Non-pigmented ciliary epithelial cell (primary cell): ENCODE results near the gene KRTAP4-2.
"Not testable (repeated sequence)": the region's sequence is repeated elsewhere in the genome, so short reads cannot be mapped to it uniquely, and the experiment has no call there.

Source experiments
- DNase-seq: peaks from one replicate; pipeline ENCODE4 v3.0.0-alpha.2; 2010; ENCODE audit warnings: low read depth

Gene KRTAP4-2

DNA sequence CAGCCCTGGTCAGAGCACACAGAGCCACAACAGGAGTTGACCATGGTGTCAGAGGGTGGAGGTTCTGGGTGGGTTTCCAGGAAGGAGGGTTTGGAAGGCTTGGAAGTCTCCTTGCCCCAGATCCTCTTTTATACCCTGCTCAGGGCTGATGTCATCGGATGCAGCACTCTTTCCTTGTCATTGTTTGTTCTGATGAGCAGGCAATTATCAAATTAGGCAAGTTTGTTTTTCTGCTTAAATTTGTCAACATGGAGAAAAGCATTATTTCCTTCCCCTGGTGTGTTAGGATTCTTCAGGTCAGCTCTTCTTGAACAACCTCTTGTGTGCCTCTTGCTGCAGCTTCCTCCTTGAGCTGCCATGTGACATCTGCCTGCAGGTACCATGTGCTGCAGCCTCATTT is 17.4 kb downstream of the KRTAP4-2 start, which contains the start of gene KRTAP4-4:
TSS of gene KRTAP4-4 (minus strand) at position 101 of the 400 bp plus-strand sequence. CDS start at position 44, 57 bp downstream.
- no peak for DNase-seq

DNA sequence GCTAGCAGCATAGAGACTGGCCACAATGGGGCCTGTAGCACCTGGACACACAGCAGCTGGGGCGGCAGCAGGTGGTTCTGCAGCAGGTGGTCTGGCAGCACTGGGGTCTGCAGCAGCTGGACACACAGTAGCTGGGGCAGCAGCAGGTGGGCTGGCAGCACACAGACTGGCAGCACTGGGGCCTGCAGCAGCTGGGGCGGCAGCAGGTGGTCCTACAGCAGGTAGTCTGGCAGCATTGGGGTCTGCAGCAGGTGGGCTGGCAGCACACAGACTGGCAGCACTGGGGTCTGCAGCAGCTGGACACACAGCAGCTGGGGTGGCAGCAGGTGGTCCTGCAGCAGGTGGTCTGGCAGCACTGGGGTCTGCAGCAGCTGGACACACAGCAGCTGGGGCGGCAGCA is 17.8 kb downstream of the KRTAP4-2 start:
- DNase-seq: not testable (repeated sequence)

DNA sequence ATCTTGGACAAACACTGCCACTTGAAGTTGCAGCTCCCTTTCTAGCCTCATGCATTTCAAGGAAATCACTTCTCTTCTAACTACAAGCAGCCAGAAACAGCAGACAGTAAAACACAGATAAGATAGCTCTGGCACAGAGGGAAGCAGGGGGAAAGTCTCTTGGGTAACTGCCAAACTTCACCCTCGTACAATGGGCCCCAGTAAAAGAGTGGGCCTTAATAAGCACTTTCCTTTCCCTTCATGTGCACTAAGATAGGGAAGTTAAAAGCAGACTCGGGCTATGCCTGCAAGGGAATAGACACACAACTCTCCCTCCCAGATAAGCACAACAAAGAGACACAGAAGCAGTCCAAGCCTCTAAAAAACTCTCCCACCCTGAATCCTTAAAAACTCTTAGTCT is 24.2 kb downstream of the KRTAP4-2 start:
- no peak for DNase-seq

DNA sequence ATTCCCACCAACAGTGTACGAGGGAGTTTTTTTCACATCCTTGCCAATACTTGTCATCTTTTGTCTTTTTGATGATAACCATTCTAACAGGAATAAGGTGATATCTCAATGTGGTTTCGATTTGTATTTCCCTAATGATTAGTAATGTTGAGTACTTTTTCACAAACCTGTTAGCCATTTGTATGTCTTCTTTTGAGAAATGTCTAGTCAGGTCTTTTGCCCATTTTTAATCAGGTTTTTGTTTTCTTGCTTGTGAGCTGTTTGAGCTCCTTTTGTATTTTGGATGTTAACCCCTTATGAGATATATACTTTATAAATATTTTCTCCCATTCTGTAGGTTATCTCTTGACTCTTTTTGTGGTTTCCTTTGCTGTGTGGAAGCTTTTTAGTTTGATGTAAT is 26.5 kb downstream of the KRTAP4-2 start:
- DNase-seq: no peak

DNA sequence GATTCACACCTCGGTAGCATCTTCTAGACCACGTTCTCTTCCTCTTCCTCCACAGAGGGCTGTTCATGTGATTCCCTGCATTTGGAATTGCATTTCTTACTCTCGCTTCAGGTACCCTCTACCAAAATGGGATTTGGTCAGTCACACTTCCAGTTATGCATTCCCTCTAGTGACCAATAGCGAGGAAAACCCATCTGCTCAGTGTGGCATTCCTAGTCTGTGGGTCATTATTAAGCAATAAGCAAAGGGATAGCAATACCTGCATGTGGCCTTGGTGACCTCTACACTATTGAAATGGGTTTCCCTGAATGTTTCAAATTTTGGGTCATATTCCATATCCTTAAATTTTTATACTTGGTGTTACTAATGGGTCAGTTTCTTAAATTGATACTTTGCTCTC is 28.0 kb downstream of the KRTAP4-2 start:
- DNase-seq: no peak

DNA sequence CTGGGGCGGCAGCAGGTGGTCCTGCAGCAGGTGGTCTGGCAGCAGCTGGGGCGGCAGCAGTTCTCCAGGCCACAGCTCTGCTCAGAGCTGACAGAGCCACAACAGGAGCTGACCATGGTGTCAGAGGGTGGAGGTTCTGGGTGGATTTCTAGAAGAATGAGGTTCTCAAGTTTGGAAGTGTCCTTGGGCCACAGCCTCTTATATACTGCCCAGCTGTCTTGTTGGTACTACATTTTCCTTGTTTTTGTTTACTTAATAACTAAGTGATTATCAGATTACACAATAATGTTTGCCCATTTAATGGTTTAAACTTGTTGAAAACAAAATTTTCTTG is 28.4 kb downstream of the KRTAP4-2 start, which contains the start of gene KRTAP4-5:
TSS of gene KRTAP4-5 (minus strand) at position 174 of the 334 bp plus-strand sequence. CDS start at position 116, 58 bp downstream.
- no peak for DNase-seq

DNA sequence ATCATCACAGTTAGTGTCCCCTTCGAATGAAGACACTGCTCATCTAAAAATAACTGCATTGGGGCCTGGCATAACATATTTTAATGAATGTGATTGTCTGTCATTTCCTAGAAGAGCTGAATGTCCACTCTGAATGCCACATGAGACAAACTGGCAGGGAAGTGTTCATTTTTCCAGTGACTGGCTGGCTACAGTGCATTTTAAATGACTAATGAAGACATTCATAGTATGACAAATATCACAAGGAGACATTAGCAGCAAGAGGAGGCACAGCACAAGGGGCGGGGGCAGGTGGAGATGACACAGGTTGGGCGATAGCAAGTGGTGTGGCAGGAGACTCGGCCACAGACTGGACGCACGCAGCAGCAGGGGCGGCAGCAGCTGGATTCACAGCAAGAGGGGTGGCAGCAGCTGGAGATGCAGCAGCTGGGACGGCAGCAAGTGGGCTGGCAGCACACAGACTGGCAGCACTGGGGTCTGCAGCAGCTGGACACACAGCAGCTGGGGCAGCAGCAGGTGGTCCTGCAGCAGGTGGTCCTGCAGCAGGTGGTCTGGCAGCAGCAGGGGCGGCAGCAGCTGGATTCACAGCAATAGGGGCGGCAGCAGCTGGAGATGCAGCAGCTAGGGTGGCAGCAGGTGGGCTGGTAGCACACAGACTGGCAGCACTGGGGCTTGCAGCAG is 28.9 kb downstream of the KRTAP4-2 start:
- not testable (repeated sequence) for DNase-seq

DNA sequence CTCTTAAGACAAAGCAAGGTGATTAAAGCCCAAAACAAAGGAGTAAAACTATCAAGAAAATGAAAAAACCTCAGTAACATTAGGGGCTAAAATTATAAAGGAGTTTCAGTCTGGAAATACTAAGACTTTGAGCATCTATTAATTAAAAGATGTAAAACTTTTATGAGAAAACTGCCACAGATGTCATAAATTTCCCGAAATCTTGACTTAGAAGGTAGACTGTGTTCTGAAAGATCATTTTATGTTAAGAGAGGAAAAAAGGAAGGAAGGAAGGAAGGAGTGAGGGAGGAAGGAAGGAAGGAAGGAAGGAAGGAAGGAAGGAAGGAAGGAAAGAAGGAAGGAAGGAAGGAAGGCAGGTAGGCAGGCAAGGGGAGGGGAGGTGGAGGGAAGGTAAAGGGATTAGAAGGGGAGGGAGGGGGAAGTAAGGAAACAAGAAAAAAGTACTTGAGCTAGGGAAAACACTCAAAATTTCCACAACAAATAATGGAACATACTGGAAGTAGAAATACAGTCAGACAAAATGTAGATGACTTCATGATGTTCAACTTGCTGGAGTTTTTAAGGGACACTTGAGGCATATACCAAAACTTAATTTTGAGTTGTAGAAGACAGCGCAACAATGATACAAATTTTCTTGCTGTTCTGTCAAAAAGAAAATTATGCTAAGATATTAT is 30.4 kb downstream of the KRTAP4-2 start:
- no peak for DNase-seq

DNA sequence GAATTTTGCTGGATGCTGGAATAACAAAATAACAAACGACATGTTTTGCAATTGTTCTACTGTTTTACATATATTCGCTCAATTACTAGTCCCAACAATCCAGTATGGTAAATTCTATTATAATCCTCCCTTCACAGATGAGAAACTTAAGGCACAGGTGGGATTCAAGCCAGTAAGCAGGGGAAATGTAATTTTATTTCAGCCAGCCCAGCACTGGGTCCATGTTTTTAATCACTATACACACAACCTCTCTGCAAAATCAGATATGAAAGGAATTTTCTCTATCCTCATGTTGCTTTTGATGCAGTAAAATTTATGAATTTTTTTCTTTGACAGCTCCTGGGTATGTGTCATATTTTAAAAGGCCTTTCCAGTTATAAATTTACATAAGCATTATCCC is 32.8 kb downstream of the KRTAP4-2 start:
- DNase-seq: no peak

DNA sequence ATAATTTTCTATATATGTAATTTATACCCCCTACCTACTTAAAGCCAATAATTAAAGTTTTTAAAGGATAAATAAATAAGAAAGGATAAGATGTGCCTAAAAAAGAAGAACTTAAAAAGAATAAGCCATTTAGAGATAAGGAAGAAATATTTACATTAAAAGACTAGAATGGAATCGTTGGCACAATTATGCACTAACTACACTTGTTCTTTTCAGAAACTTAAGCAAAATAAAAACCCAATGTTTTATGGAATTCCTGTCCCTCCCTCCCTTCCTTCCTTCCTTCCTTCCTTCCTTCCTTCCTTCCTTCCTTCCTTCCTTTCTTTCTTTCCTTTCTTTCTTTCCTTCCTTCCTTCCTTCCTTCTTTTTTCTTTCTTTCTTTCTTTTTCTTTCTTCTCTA is 33.2 kb downstream of the KRTAP4-2 start:
- no peak for DNase-seq

DNA sequence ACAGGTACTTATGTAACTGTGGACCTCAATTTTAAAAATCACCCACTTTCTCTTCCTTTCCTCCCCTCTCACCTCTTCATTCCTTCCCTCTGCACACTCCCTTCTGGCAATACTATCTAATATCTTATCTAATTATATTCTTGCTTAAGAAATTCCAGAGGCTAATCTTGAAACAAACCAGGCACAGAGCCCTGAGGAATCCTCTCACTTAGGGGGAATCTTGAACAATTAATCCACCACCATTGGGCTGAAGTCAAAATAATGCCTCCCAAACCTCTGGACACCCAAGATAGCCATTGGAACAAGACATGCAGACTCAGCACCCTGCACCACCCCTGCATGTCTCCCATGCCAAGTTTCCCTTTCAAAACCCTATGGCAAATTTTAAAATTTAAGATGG is 36.7 kb downstream of the KRTAP4-2 start:
- DNase-seq: no peak

DNA sequence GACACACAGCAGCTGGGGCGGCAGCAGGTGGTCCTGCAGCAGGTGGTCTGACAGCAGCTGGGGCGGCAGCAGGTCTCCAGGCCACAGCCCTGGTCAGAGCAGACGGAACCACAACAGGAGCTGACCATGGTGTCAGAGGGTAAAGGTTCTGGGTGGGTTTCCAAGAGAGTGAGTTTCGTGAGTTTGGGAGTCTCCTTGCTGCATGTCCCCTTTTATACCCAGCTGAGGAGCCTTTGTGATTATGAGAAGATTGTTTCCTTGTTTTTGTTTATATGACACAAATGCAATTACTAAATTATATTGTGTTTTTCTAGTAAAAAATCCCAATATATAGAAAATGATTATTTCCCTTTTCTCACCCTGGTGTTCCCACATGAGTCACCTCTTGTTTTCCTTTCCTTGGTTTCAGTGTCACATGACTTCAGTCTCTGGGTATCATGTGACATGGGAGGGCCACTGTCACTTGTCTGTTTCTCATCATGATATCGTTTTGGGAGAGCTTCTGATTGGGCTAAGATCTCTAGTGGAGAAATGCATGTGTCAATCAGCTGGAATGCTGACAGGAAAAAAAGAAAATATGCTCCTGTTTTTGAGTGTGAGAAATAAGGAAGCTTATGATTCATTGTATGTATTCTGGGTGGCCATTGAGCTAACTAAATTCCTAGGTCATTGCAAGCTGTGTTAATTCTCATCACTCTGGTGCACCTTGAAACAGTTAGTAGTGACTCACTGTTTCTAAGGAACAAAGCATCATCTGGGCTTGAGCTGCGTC is 37.5 kb downstream of the KRTAP4-2 start, which contains the start of gene KRTAP4-6:
TSS of gene KRTAP4-6 (minus strand) at position 185 of the 772 bp plus-strand sequence. CDS start at position 128, 57 bp downstream.
- peak; percentile 76 for DNase-seq

DNA sequence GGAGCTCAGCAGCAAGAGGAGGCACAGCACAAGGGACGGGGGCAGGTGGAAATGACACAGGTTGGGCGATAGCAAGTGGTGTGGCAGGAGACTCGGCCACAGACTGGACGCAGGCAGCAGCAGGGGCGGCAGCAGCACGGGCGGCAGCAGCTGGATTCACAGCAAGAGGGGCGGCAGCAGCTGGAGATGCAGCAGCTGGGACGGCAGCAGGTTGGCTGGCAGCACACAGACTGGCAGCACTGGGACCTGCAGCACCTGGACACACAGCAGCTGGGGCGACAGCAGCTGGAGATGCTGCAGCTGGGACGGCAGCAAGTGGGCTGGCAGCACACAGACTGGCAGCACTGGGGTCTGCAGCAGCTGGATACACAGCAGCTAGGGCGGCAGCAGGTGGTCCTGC is 38.2 kb downstream of the KRTAP4-2 start:
- DNase-seq: not testable (repeated sequence)

DNA sequence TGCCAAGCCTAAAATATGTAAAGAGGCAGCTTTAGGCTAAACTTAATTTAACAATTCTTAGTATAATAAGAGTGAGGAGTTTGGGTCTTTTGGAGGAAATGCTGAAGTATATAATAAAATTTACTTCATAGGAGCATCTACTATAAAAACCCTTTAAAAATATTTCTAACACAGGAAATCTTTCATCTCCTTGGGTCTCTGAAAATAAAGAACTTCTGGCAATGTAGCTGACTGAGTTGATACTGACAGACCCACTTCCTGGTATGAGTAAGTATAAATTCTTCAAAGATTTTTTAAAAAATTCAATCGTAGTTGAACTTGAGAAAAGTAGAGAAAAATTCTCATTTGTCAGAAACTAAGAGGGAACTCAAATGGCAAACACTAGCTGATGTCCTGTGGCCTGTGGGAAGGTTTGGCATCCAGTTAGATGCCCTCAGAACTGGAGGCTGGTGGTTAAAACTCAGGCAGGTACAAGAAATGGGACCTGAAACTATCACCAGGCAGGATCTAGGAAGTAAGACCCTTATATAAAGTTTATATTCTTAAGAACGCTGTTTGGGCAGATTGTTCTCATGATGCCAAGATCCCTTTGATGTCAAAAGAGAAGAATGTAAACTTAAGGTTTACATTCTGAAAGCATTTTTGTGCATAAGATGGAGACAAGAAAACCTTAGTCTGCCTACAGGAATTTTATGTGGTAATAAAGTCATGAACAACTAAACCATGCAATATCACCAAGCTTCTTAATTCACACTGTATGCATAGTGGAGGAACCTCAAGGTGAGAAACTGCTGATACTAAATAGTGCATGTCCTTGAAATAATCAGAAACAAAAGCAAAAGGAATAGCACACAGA is 43.9 kb downstream of the KRTAP4-2 start:
- no peak for DNase-seq

DNA sequence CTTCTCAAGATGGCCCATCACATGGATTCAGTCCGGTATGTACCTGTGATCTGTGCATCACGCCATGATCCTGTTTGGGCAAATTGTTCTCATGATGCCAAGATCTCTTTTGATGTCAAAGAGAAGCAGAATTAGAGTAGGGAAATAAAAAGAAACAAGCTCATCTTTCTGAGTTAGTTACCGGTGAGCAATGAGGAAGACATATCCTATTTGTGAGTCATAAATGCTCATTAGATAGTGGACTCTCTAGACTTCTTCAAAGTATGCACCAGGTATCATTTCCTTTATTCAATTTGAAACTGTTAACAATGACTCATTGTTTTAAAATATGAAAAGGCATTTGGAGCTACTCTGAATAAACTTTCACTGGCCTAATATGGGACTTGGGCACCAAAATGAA is 46.0 kb downstream of the KRTAP4-2 start:
- DNase-seq: no peak
